MCF 10A (cell line): ENCODE measurements around the gene MECP2. TPM values are rescaled to one million over a fixed set of nuclear protein-coding genes. Genes with fewer than 3 reads are reported as not detected.

Experiments
- BruUV-seq: library from RNA; stranded (reverse); fragments of 400-500 nt; replicated peaks from 2 replicates; lab custom pipeline; 2021; lab: Mats Ljungman, UMichigan
- CTCF ChIA-PET: fragments of 300-600 bp; sonication (Branson Sonifier 250); formaldehyde crosslinking; extraction: SDS; loops from one replicate; lab custom pipeline; 2021; ENCODE audit warnings: antibody characterized with exemption, inconsistent platforms; lab: Yijun Ruan, JAX
- POLR2A ChIA-PET: fragments of 300-600, 350-650 bp; sonication (Branson Sonifier 250); formaldehyde crosslinking; extraction: SDS; loops from one replicate; lab custom pipeline; 2020; ENCODE audit warnings: antibody characterized with exemption, inconsistent platforms; lab: Yijun Ruan, JAX
- DNase-seq: peaks from one replicate; pipeline ENCODE4 v3.0.0-alpha.2; 2018; ENCODE audit not compliant: unreplicated experiment
- H3K27ac Mint-ChIP-seq: one replicate; pipeline ENCODE4 v1.8.0; 2022; ENCODE audit warnings: mild to moderate bottlenecking, low read depth, mixed read lengths; ENCODE audit not compliant: unreplicated experiment
- H3K27me3 Mint-ChIP-seq: one replicate; pipeline ENCODE4 v1.8.0; 2022; ENCODE audit warnings: mixed read lengths; ENCODE audit not compliant: insufficient read depth, unreplicated experiment
- H3K36me3 Mint-ChIP-seq: one replicate; pipeline ENCODE4 v1.8.0; 2022; ENCODE audit warnings: mild to moderate bottlenecking, moderate library complexity, mixed read lengths; ENCODE audit not compliant: insufficient read depth, unreplicated experiment
- H3K4me1 Mint-ChIP-seq: one replicate; pipeline ENCODE4 v1.8.0; 2022; ENCODE audit warnings: mixed read lengths; ENCODE audit not compliant: insufficient read depth, unreplicated experiment
- H3K4me3 Mint-ChIP-seq: one replicate; pipeline ENCODE4 v1.8.0; 2022; ENCODE audit warnings: mild to moderate bottlenecking, moderate library complexity, mixed read lengths; ENCODE audit not compliant: unreplicated experiment
- H3K9me3 Mint-ChIP-seq: one replicate; pipeline ENCODE4 v1.8.0; 2022; ENCODE audit warnings: mixed read lengths; ENCODE audit not compliant: unreplicated experiment
- intact Hi-C: fragments of 100-400 bp; cut with micrococcal nuclease; formaldehyde crosslinking; loops from 2 replicates; pipeline ENCODE4 v1.14.1; 2022
- total RNA-seq: library from RNA; stranded (reverse); gene quantifications from 2 replicates; pipeline ENCODE4 v1.2.3, GENCODE V29; 2022
- TF ChIP-seq, protein P1 (sequence below): fragments of 200-600 bp; IDR thresholded peaks from one replicate; pipeline ENCODE4 v1.8.0; 2022; ENCODE audit warnings: antibody characterized with exemption, mild to moderate bottlenecking; ENCODE audit not compliant: unreplicated experiment

Gene MECP2
- total RNA-seq, 1 experiment from 2014 or later, result 46.9 TPM

DNA sequence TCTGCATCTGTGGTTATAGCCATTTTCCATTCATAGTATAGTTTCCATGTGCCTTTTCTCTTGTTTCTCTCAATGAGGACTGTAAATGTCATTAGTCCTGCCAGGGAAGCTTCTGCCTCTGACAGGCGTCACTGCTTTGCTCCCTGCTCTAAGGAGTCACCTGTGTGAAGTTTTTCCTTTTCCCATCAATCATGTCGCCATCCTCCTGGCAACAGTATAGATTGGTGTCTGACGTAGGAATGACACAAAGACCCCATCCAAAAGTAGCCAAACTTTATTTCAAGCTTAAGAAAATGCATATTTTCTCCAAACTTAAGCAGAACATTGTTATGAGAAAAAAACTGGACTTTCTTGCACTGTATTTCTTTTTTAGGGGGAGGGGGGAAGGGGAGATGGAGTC is 23.1 kb upstream of the MECP2 start:
- TF ChIP-seq, protein P1, sequence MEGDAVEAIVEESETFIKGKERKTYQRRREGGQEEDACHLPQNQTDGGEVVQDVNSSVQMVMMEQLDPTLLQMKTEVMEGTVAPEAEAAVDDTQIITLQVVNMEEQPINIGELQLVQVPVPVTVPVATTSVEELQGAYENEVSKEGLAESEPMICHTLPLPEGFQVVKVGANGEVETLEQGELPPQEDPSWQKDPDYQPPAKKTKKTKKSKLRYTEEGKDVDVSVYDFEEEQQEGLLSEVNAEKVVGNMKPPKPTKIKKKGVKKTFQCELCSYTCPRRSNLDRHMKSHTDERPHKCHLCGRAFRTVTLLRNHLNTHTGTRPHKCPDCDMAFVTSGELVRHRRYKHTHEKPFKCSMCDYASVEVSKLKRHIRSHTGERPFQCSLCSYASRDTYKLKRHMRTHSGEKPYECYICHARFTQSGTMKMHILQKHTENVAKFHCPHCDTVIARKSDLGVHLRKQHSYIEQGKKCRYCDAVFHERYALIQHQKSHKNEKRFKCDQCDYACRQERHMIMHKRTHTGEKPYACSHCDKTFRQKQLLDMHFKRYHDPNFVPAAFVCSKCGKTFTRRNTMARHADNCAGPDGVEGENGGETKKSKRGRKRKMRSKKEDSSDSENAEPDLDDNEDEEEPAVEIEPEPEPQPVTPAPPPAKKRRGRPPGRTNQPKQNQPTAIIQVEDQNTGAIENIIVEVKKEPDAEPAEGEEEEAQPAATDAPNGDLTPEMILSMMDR, result no peak
- ChIA-PET POLR2A (no interaction called here), CTCF (no interaction called here)
- peaks cover 61% of the 10 kb centered on the region for H3K27me3 Mint-ChIP-seq
- intact Hi-C loops, result no loop called here
- H3K36me3 Mint-ChIP-seq, result no peaks in the 10 kb centered on the region
- no peaks in the 10 kb centered on the region for H3K9me3 Mint-ChIP-seq
- DNase-seq, result no peak
- H3K27ac Mint-ChIP-seq, result no peak overlapping the region
- H3K4me3 Mint-ChIP-seq, result no peak overlapping the region
- no peaks in the 10 kb centered on the region for H3K4me1 Mint-ChIP-seq
- BruUV-seq, result no TSS peak

DNA sequence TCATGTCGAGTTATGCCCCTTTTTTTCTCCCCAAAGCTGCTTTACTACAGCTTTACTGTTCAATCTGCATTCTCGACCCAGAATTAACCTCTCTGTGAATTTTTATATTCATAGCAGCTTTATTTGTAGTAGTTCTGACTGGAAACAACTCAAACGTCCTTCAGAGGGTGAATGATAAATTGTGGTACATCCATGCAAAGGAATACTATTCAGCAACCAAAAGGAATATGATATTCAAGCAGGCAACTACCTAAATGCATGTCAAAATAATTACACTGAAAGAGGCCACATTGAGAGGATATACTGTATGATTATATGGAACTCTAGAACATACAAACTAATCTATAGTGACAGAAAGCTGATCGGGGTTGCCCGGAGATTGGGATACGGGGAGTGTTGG is 20.0 kb upstream of the MECP2 start:
- DNase-seq, result no peak
- H3K27ac Mint-ChIP-seq, result no peak overlapping the region
- ChIA-PET POLR2A (no interaction called here), CTCF (interaction anchor here (0.9 kb wide), 1 partner anchor 20 kb away, joined by 3 read pairs; no protein-coding TSS in a partner anchor)
- TF ChIP-seq, protein P1, result no peak
- intact Hi-C loops, result no loop called here
- H3K4me3 Mint-ChIP-seq, result no peak overlapping the region
- no TSS peak for BruUV-seq
- no peaks in the 10 kb centered on the region for H3K9me3 Mint-ChIP-seq
- no peaks in the 10 kb centered on the region for H3K4me1 Mint-ChIP-seq
- H3K36me3 Mint-ChIP-seq, result no peaks in the 10 kb centered on the region
- H3K27me3 Mint-ChIP-seq, result peaks cover 91% of the 10 kb centered on the region

DNA sequence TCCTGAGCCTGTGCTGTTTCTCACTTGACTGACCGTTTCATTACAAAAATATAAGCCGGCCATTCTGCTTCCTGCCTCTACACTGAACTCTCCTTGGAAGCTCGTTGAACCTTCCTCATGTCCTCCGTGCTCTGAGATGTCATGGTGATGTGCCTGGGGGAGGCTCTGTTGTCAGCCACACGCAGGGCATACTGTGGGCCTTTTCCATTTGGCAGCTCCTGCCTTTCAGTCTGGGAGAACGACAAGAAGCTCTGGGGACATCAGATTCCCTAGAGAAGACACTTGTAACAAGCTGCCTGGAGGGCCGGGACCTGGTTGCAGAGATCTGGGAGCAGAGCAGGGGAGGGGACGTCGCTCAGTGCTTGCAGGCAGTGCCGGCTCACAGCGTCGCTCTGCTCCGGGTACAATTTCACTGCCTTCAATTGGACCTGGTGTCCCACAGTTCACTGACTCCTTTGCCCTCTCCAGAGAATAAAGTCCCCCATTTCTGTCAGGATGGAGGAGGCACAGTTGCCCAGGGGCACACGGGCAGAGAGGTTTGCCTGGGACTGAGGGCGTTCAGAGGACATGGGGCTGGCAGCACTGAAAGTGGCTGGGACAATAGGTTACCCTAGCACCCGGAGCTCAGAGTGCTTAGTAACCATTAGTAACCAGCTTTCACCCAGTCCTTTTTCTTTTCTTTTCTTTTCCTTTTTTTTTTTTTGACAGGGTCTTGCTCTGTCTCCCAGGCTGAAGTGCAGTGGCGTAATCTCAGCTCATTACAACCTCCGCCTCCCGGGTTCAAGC is 19.1 kb upstream of the MECP2 start:
- no peaks in the 10 kb centered on the region for H3K4me1 Mint-ChIP-seq
- intact Hi-C loops, result no loop called here
- H3K27ac Mint-ChIP-seq, result no peak overlapping the region

DNA sequence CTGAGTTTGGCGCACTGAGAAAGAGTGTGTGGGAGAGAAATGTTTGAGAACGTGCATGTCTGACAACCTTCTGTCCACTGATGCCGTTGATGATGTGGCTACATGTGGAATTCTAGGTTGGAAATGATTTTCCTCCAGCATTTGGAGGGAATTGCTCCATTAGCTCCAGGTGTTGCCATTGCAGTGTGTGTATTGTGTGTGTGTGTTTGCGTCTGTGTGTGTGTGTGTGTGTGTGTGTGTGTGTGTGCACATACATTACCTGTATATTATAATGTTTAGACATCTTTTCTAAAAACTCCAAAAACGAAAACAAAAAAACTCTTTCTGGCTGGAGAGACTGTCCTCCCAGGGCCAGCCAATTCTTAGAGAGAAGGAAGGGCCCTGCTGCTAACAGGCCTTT is 18.2 kb upstream of the MECP2 start:
- DNase-seq, result no peak
- BruUV-seq, result no TSS peak
- intact Hi-C loops, result no loop called here
- ChIA-PET CTCF (interaction anchor here (0.5 kb wide), 1 partner anchor 412 kb away, joined by 3 read pairs; no protein-coding TSS in a partner anchor), POLR2A (interaction anchor here (0.9 kb wide), 1 partner anchor 18 kb away, joined by 5 read pairs; the partner anchor contains the start of gene MECP2)
- H3K27me3 Mint-ChIP-seq, result peaks cover 94% of the 10 kb centered on the region
- TF ChIP-seq, protein P1, result no peak
- no peaks in the 10 kb centered on the region for H3K36me3 Mint-ChIP-seq
- H3K4me3 Mint-ChIP-seq, result no peak overlapping the region
- H3K9me3 Mint-ChIP-seq, result no peaks in the 10 kb centered on the region
- no peaks in the 10 kb centered on the region for H3K4me1 Mint-ChIP-seq
- no peak overlapping the region for H3K27ac Mint-ChIP-seq

More for the DNA sequence above, 19.1 kb upstream of the MECP2 start:
- TF ChIP-seq, protein P1, result no peak
- Mint-ChIP-seq H3K4me3 (no peak overlapping the region), H3K27me3 (peaks cover 95% of the 10 kb centered on the region), H3K36me3 (no peaks in the 10 kb centered on the region), H3K9me3 (no peaks in the 10 kb centered on the region)
- ChIA-PET POLR2A (no interaction called here), CTCF (interaction anchor here (0.7 to 0.9 kb wide), 2 partner anchors 21 to 210 kb away, joined by 3 to 4 read pairs; no protein-coding TSS in a partner anchor)
- DNase-seq, result no peak
- no TSS peak for BruUV-seq
